Adrenal gland (tissue), 12 donors: ENCODE results near the gene ZMYND8. TPM values are rescaled to one million over a fixed set of nuclear protein-coding genes. Genes with fewer than 3 reads are reported as not detected.
"Not testable (repeated sequence)": the region's sequence is repeated elsewhere in the genome, so short reads cannot be mapped to it uniquely, and the experiment has no call there.

ENCODE experiments used
- DNase-seq, 7 donors: peaks; one replicate each; pipeline ENCODE4 v3.0.0-alpha.2; 2019 to 2020
- H3K27ac ChIP-seq, 5 donors: fragments of 200-600 bp; sonication (generic) in 4 of 5; 1 replicate in 3 of 5; 2 replicates in 2 of 5; pipeline versions ENCODE4 v1.5.1 to v1.8.0; 2016 to 2020; ENCODE audit warnings: mild to moderate bottlenecking in 1 of 5
- H3K27me3 ChIP-seq: fragments of 200-600 bp; 2 replicates; pipeline ENCODE4 v1.8.0; 2021
- H3K36me3 ChIP-seq, 2 donors: fragments of 200-600 bp; replicated peaks in 1 of 2; 1 replicate in 1 of 2; 2 replicates in 1 of 2; pipeline versions ENCODE4 v1.5.1 to v1.8.0; 2018 to 2022
- H3K4me1 ChIP-seq, 2 donors: fragments of 200-600 bp; replicated peaks in 1 of 2; 1 replicate in 1 of 2; 2 replicates in 1 of 2; pipeline versions ENCODE4 v1.5.1 to v1.8.0; 2018 to 2021
- H3K4me3 ChIP-seq, 4 donors: fragments of 200-600 bp; sonication (generic) in 3 of 4; one replicate each; pipeline ENCODE4 v1.5.1; 2016 to 2018
- H3K9me3 ChIP-seq, 3 donors: fragments of 200-600 bp; sonication (generic) in 1 of 3; replicated peaks in 1 of 3; 1 replicate in 2 of 3; 2 replicates in 1 of 3; pipeline versions ENCODE4 v1.5.1 to v1.8.0; 2016 to 2021
- POLR2A ChIP-seq, 2 donors: fragments of 450-650 bp; IDR thresholded peaks; one replicate each; pipeline ENCODE4 v1.6.1; 2017; ENCODE audit warnings: antibody characterized with exemption in 2 of 2, mild to moderate bottlenecking in 2 of 2, moderate library complexity in 1 of 2
- WGBS, 4 donors: extraction: QIAGEN DNeasy Blood & Tissue Kit in 2 of 4; methylation state at CpG; one replicate each; pipeline versions ENCODE4 v1.1.5 to v1.1.7; 2013 to 2017; 5-methylcytosine and 5-hydroxymethylcytosine counted together
- intact Hi-C, 2 donors: fragments of 100-400 bp; cut with DNase I; formaldehyde crosslinking; loops; one replicate each; pipeline versions ENCODE4 v1.14.1 to v1.15.0; 2022 to 2023
- polyA plus RNA-seq, 3 donors: library from polyadenylated mRNA; stranded (reverse); fragments of 200-250 nt in 2 of 3; fragments of 350-450 nt in 1 of 3; fragmentation: Illumina TruSeq in 1 of 3; extraction: RNeasy Lipid Tissue Mini Kit (QIAGEN cat#74804) in 1 of 3; gene quantifications; one replicate each; pipeline ENCODE4 v1.2.3, GENCODE V29; 2013 to 2014
- total RNA-seq, 9 donors: library from RNA; depleted of rRNA in 4 of 9; stranded (reverse); fragments of >200 nt in 4 of 9; fragments of 120-200 nt in 1 of 9; fragmentation: NEBNext Ultra II Directional in 1 of 9; extraction: Animal tissue kit (Norgen Biotek cat#: 25700) in 1 of 9; gene quantifications; one replicate each; pipeline versions ENCODE4 v1.1.0 to v1.2.4, GENCODE V29; 2013 to 2023
- TF ChIP-seq, protein P1 (sequence below), 6 experiments: fragments of 450-650 bp in 4 of 6; fragments of 200-600 bp in 2 of 6; sonication (generic) in 1 of 6; IDR thresholded peaks; 1 replicate in 5 of 6; 2 replicates in 1 of 6; pipeline versions ENCODE4 v1.5.1 to v1.8.0; 2016 to 2021; ENCODE audit warnings: antibody characterized with exemption in 6 of 6, mild to moderate bottlenecking in 2 of 6, moderate library complexity in 1 of 6
- donor health status: healthy with polysubstance abuse.
- donor health status: Bipolar disorder and iron deficiency.
- donor health status: DM: yes; HTN: yes; CAD: no.
- donor health status: DM: no; HTN: no; CAD: no.
- donor health status: DM: no; HTN: no; CAD: no.
- donor health status: DM: yes; HTN: yes; CAD: no.

ZMYND8 gene
- total and polyA plus RNA-seq, 12 donors, result 37.0 to 116 (median 67.2) TPM

DNA sequence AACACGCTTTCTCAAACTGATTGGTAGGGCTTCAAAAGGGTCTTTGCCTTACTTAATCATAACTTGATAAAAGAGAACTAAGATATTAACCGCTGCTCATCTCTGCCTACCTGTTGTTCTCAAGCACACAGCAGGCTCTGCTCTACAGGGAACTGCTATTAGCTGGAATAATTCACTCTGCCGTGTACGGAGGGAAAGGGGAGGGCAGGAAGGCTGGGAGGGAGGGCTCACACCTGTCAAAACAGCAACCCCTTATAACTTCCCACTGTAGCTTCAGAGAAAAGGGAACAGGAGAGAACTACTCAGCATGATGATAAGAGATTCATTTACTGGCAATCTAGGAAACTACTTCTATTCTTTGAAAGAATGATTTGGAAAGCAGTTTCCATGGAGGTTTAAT, 75.1 kb downstream of the ZMYND8 start:
- Histone ChIP-seq H3K4me3 (no peak overlapping the region), H3K27ac (no peak overlapping the region), H3K4me1 (peaks cover 17 to 29% of the 10 kb centered on the region in 2 donors), H3K36me3 (peaks cover 0 to 66% of the 10 kb centered on the region in 2 donors), H3K9me3 (no peaks in the 10 kb centered on the region), H3K27me3 (no peaks in the 10 kb centered on the region)
- TF ChIP-seq, protein P1, sequence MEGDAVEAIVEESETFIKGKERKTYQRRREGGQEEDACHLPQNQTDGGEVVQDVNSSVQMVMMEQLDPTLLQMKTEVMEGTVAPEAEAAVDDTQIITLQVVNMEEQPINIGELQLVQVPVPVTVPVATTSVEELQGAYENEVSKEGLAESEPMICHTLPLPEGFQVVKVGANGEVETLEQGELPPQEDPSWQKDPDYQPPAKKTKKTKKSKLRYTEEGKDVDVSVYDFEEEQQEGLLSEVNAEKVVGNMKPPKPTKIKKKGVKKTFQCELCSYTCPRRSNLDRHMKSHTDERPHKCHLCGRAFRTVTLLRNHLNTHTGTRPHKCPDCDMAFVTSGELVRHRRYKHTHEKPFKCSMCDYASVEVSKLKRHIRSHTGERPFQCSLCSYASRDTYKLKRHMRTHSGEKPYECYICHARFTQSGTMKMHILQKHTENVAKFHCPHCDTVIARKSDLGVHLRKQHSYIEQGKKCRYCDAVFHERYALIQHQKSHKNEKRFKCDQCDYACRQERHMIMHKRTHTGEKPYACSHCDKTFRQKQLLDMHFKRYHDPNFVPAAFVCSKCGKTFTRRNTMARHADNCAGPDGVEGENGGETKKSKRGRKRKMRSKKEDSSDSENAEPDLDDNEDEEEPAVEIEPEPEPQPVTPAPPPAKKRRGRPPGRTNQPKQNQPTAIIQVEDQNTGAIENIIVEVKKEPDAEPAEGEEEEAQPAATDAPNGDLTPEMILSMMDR (IDR thresholded peaks at IDR 0.05), result no peak
- no peak for TF ChIP-seq POLR2A (IDR thresholded peaks at IDR 0.05)
- WGBS, 4 donors, result 59 to 67% (median 67%) methylated on average over 4 of the region's 4 CpGs
- intact Hi-C loops, result no loop called here
- peak in 1 of 7 donors; percentile 37 for DNase-seq

DNA sequence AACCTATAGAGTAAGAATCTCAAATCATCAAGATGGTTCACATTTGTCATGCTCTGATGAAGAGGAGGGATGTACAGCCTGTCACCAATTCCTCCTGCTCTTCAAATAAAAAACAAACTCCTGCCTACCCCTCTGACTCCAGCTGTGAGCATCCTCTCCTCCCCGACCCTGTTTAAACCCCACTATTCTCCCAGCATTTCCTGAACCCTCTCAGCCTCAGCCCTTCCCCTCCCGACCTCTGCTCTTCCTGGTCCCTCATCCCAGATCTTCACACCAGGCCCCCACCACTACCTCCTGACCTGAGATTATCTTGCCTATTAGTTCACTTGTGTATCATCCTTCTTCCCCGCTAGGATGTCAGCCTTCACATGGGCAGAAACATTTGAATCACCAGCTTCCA, 75.8 kb downstream of the ZMYND8 start:
- H3K4me3 ChIP-seq, result no peak overlapping the region
- intact Hi-C loops, result no loop called here
- WGBS, 4 donors, result 88 to 93% (median 92%) methylated on average over 3 of the region's 3 CpGs
- TF ChIP-seq, protein P1 (IDR thresholded peaks at IDR 0.05), result no peak
- TF ChIP-seq POLR2A (IDR thresholded peaks at IDR 0.05), result no peak
- H3K4me1 ChIP-seq, result peaks cover 17 to 35% of the 10 kb centered on the region in 2 donors
- DNase-seq, result peak in 1 of 7 donors; percentile 43
- peaks cover 0 to 66% of the 10 kb centered on the region in 2 donors for H3K36me3 ChIP-seq
- no peaks in the 10 kb centered on the region for H3K27me3 ChIP-seq
- peak overlapping the region in 1 of 5 donors; percentile 6 for H3K27ac ChIP-seq
- no peaks in the 10 kb centered on the region for H3K9me3 ChIP-seq

DNA sequence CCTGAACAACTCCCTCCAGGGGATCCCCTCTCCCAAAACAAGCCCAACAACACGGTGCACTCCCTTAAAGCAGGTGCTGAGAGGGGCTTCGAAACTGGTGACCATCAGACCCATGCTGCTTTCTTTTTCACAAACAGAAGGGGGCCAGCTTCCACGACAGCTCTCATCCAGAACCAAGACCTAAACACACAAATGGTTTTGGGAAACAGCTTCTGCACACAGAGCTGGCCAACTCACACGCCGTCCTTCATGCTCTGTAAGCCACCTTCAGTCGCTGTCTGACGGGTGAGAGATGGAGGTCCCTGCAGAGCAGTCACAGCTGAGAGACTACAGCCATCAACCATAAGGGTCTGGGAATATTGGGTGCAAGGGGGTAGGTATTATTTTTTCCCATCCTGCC, 76.3 kb downstream of the ZMYND8 start:
- 89 to 96% (median 91%) methylated on average over 7 of the region's 7 CpGs for WGBS, 4 donors
- Histone ChIP-seq H3K9me3 (no peaks in the 10 kb centered on the region), H3K27ac (no peak overlapping the region), H3K4me1 (peaks cover 21 to 39% of the 10 kb centered on the region in 2 donors), H3K4me3 (no peak overlapping the region), H3K36me3 (peaks cover 0 to 66% of the 10 kb centered on the region in 2 donors), H3K27me3 (no peaks in the 10 kb centered on the region)
- intact Hi-C loops, result no loop called here
- peak in 1 of 7 donors; percentile 51 for DNase-seq
- TF ChIP-seq, protein P1 (IDR thresholded peaks at IDR 0.05), result no peak
- TF ChIP-seq POLR2A (IDR thresholded peaks at IDR 0.05), result no peak

DNA sequence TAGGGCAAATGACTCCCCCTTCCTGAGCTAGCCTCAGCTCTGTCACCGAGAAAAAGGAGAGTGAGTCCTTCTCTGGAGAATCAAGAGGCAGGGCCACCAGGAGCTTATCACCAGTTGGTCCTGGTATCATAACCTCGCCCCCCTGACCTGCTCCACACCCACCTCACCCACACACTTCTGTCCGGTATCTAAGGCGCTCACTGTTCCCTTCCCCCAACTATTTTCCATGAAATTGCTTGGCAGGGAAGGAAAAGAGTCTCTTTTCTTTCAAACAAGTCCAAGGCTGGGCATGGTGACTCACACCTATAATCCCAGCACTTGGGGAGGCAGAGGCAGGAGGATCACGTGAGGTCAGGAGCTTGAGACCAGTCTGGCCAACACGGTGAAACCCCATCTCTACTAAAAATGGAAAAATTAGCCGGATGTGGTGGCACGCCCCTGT, 77.6 kb downstream of the ZMYND8 start:
- Histone ChIP-seq H3K9me3 (no peaks in the 10 kb centered on the region), H3K4me1 (peaks cover 33 to 52% of the 10 kb centered on the region in 2 donors), H3K27ac (peak overlapping the region in 4 of 5 donors; percentile 14 to 85 (median 61)), H3K27me3 (no peaks in the 10 kb centered on the region), H3K4me3 (no peak overlapping the region), H3K36me3 (peaks cover 0 to 57% of the 10 kb centered on the region in 2 donors)
- WGBS, 4 donors, result 46 to 59% (median 52%) methylated on average over 8 of the region's 8 CpGs
- DNase-seq, result peak; percentile 66 to 91 (median 84)
- TF ChIP-seq POLR2A (IDR thresholded peaks at IDR 0.05), result no peak
- TF ChIP-seq, protein P1 (IDR thresholded peaks at IDR 0.05), result no peak
- intact Hi-C loops, result loop anchor here (5.0 kb wide), 2 partner anchors 83 to 103 kb away; no protein-coding TSS in a partner anchor

DNA sequence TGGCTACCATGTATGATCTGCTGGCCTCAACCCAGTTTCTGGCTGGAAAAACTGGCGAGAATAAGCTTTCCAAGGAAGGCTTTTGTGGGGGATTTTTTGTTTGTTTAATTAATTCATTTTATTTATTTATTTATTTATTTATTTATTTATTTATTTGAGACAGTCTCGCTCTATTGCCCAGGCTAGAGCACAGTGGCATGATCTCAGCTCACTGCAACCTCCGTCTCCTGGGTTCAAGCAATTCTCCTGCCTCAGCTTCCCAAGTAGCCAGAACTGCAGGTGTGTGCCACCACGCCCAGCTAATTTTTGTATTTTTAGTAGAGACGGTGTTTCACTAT, 79.0 kb downstream of the ZMYND8 start:
- H3K4me3 ChIP-seq, H3K27me3 ChIP-seq, DNase-seq, H3K9me3 ChIP-seq: not testable (repeated sequence)
- peaks cover 45 to 67% of the 10 kb centered on the region in 2 donors for H3K4me1 ChIP-seq
- peaks cover 0 to 43% of the 10 kb centered on the region in 2 donors for H3K36me3 ChIP-seq
- H3K27ac ChIP-seq, result peak overlapping the region in 4 of 5 donors; percentile 47 to 85 (median 70)
- WGBS, 4 donors, result 74 to 85% (median 79%) methylated on average over 5 of the region's 5 CpGs
- intact Hi-C loops, result loop anchor here (5.0 kb wide), 2 partner anchors 85 to 105 kb away; no protein-coding TSS in a partner anchor
